ENCODE results near the gene UBE2Q1. TPM values are rescaled to one million over a fixed set of nuclear protein-coding genes. Genes with fewer than 3 reads are reported as not detected.

Gene UBE2Q1
- total and polyA plus RNA-seq, 2 of the 4 experiments (the other 2 are of a cell fraction) = 20.6 to 24.7 TPM

DNA sequence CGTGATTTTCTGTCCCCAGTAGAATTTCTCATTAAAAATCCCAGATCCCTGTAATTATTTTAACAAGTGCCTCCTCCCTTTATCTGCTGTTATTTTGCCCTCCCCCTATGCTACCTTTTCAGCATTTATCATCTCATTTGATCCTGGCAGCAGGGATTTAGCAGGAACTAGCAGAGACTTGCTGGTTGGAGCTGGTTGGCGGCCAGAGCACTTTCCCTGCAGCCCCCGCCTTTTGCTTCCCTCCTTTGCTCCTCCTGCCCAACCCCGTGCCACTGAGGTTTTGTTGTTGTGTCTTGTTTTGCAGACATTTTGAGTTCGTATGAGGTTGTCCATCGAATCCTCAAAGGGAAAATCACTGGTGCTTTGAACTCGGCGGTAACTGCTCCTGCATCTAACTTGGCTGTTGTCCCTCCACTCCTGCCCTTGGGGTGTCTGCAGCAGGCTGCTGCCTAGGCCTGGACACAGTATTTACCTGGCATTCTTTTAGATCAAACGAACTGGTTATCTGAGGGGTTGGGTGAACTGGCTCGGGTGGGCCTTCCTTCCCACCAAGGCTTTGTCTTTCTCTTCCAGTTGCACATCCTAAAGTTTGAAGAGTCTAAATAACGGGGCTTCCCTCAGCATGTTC, 11.2 kb downstream of the UBE2Q1 start:
- H3K4me3 ChIP-seq (ENCODE audit: insufficient read depth, low read depth, low read length) = no peak overlapping the region
- H3K9ac ChIP-seq (ENCODE audit: low read depth, low read length) = no peak overlapping the region
- POLR2A ChIA-PET (ENCODE audit: unreplicated experiment) = no interaction called here
- ATAC-seq (ENCODE audit: low read depth) (no peak), DNase-seq (no peak)
- in situ Hi-C loops (cut with MboI; ENCODE audit: low sequenced_read_pairs) = loop anchor here (5.0 kb wide), 1 partner anchor 60 kb away; no protein-coding TSS in a partner anchor
- no peak overlapping the region for H4K5ac ChIP-seq (ENCODE audit: low read depth, low read length)
- H3K18ac ChIP-seq (ENCODE audit: low read depth, low read length) = no peak overlapping the region
- WGBS, 2 experiments (ENCODE audit: extremely low coverage in 2 of 2, insufficient read length in 1 of 2) = 73% methylated on average over 2 of the region's 11 CpGs; no CpG with 5 or more reads in 1 of the 2 experiments
- no peak overlapping the region for H3K56ac ChIP-seq (ENCODE audit: extremely low read depth, insufficient read depth, low read length)
- no peaks in the 10 kb centered on the region for H3K9me3 ChIP-seq (ENCODE audit: control insufficient read depth, insufficient read depth, low read length)
- H4K91ac ChIP-seq (ENCODE audit: insufficient read depth, low read depth, low read length) = no peak overlapping the region
- H4K20me1 ChIP-seq (ENCODE audit: insufficient read depth, low read length) = peaks cover 16% of the 10 kb centered on the region; the same call in 1 of the 2 replicates
- H3K27ac ChIP-seq (ENCODE audit: insufficient read depth, low read length) = no peak overlapping the region
- no peak overlapping the region for H2BK5ac ChIP-seq (ENCODE audit: low read depth, low read length, poor library complexity, severe bottlenecking)
- no peak overlapping the region for H2AK5ac ChIP-seq (ENCODE audit: low read depth, low read length)
- no peak overlapping the region for H2AFZ ChIP-seq (replicated peaks; ENCODE audit: low read length, poor library complexity)
- CTCF ChIA-PET = interaction anchor here (0.6 to 1.6 kb wide), 13 partner anchors 12 to 408 kb away, joined by 3 to 14 read pairs (median 4); partner anchors contain the start of gene PBXIP1
- H4K8ac ChIP-seq (ENCODE audit: low read depth in 2 of 2, low read length in 2 of 2) = no peak overlapping the region
- H3K23ac ChIP-seq (ENCODE audit: low read depth, low read length) = no peak overlapping the region
- H3K4me2 ChIP-seq (ENCODE audit: low read depth, low read length) = no peak overlapping the region
- H3K79me1 ChIP-seq (ENCODE audit: low read depth in 1 of 2, low read length in 2 of 2) = peaks cover 1 to 8% of the 10 kb centered on the region in 2 experiments; a peak in 2 of 4 replicates
- H2BK15ac ChIP-seq (ENCODE audit: low read depth, low read length) = no peak overlapping the region
- intact Hi-C loops (cut with micrococcal nuclease) = loop anchor here (2.0 to 5.0 kb wide), 3 partner anchors 140 to 220 kb away; partner anchors contain the start of gene IL6R
- H2AK9ac ChIP-seq (replicated peaks; ENCODE audit: low read depth, low read length, poor library complexity) = no peak overlapping the region
- H3K27me3 ChIP-seq (ENCODE audit: control insufficient read depth, insufficient read depth, low read length) = peaks cover 25% of the 10 kb centered on the region
- H3K4me1 ChIP-seq (ENCODE audit: control insufficient read depth, insufficient read depth, low read length) = no peaks in the 10 kb centered on the region
- TF ChIP-seq RAD21 (IDR thresholded peaks at IDR 0.05; ENCODE audit: low read length) (no peak), CHD1 (IDR thresholded peaks at IDR 0.05; ENCODE audit: low read depth, low read length) (no peak), BHLHE40 (IDR thresholded peaks at IDR 0.05; ENCODE audit: low read depth, low read length) (no peak), RCOR1 (IDR thresholded peaks at IDR 0.05; ENCODE audit: insufficient replicate concordance, low read length) (no peak), FOS (IDR thresholded peaks at IDR 0.05; ENCODE audit: low read depth, low read length) (no peak), MXI1 (IDR thresholded peaks at IDR 0.05; ENCODE audit: borderline replicate concordance, low read depth, low read length) (no peak), SMC3 (IDR thresholded peaks at IDR 0.05; ENCODE audit: low read depth, low read length) (no peak), RFX5 (IDR thresholded peaks at IDR 0.05; ENCODE audit: low read depth, low read length) (no peak), MAZ (IDR thresholded peaks at IDR 0.05; ENCODE audit: borderline replicate concordance, low read depth, low read length) (no peak)
- TF ChIP-seq, protein P1, sequence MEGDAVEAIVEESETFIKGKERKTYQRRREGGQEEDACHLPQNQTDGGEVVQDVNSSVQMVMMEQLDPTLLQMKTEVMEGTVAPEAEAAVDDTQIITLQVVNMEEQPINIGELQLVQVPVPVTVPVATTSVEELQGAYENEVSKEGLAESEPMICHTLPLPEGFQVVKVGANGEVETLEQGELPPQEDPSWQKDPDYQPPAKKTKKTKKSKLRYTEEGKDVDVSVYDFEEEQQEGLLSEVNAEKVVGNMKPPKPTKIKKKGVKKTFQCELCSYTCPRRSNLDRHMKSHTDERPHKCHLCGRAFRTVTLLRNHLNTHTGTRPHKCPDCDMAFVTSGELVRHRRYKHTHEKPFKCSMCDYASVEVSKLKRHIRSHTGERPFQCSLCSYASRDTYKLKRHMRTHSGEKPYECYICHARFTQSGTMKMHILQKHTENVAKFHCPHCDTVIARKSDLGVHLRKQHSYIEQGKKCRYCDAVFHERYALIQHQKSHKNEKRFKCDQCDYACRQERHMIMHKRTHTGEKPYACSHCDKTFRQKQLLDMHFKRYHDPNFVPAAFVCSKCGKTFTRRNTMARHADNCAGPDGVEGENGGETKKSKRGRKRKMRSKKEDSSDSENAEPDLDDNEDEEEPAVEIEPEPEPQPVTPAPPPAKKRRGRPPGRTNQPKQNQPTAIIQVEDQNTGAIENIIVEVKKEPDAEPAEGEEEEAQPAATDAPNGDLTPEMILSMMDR (conservative IDR thresholded peaks at IDR 0.05; ENCODE audit: low read depth, low read length) = no peak
- H3K36me3 ChIP-seq (ENCODE audit: control insufficient read depth, insufficient read depth, low read length) = peaks cover 35% of the 10 kb centered on the region
- H2BK20ac ChIP-seq (ENCODE audit: low read depth, low read length) = no peak overlapping the region
- BruUV-seq (replicated peaks) = no TSS peak
- H3K4ac ChIP-seq (ENCODE audit: low read depth, low read length) = no peak overlapping the region
- H3K14ac ChIP-seq (replicated peaks; ENCODE audit: low read depth, low read length) = no peak overlapping the region
- no peak overlapping the region for H2BK120ac ChIP-seq (ENCODE audit: low read depth, low read length)
- dilution Hi-C loops (cut with HindIII; ENCODE audit: low sequenced_read_pairs, unreplicated experiment) = no loop called here
- no peaks in the 10 kb centered on the region for H3K9me1 ChIP-seq (ENCODE audit: insufficient read depth, low read length)

All from IMR-90 (cell line).